Fibroblast of skin of abdomen (primary cell): ENCODE data around the gene CDK14. TPM values are rescaled to one million over a fixed set of nuclear protein-coding genes. Genes with fewer than 3 reads are reported as not detected.
A peak's percentile ranks its signal among the peaks of the same experiment; 100 is the strongest.

Experiments used
- DNase-seq: peaks from one replicate; pipeline ENCODE4 v3.0.0-alpha.2; 2013
- polyA plus RNA-seq, 2 experiments: library from polyadenylated mRNA; unstranded; fragments of 120-200 nt; gene quantifications; one replicate each; pipeline ENCODE4 v1.2.1, GENCODE V29; 2013; ENCODE audit not compliant: insufficient read length in 2 of 2

Gene CDK14
- polyA plus RNA-seq (2013, experiment 1 of 2; ENCODE audit: insufficient read length): 17.5 TPM
- 18.3 TPM for polyA plus RNA-seq (2013, experiment 2 of 2; ENCODE audit: insufficient read length)

DNA sequence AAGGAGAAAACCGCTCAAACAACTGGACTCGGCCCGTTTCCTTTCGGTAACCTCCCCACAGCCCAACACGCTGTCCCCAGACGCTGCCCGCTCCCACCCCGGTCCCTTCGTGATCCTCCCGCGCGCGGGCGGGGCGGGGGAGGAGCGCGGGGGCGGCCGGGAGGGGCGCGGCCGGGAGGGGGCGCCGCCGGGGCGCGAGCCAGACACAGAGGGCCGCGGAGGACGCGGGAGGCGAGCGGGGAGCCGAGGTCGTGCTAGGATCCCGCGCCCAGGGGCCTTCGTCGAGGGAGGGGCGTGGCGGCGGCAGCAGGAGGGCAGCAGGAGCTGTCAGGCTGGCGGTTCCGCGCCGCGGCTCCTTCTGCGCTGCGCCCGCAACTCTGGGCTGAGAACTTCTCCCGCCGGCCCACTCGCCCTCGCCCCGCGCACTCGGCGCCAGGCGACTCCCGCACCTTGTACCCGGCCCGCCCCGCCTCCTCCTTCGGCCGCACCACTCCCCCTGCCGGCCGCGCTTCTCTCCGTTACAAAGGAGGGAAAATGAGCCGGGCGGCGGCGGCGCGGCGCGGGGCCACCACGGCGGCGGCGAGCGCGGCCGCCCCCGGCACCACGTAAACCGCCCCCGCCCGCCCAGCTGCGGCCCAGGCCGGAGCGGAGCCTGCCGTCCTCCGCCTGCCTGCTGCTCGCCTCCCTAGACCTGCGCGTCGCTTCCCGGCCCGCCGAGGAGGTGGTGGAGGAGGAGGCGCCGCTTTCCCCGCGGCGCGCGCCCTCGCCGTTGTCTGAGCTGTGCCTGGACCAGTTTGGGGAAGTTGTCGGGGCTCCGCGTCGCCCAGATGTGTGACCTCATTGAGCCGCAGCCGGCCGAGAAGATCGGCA lies at the start of gene CDK14:
CDK14 (plus strand) TSS at position 521 of the 870 bp plus-strand sequence; CDS start at position 828, 307 bp downstream.
- peak; percentile 71 for DNase-seq

DNA sequence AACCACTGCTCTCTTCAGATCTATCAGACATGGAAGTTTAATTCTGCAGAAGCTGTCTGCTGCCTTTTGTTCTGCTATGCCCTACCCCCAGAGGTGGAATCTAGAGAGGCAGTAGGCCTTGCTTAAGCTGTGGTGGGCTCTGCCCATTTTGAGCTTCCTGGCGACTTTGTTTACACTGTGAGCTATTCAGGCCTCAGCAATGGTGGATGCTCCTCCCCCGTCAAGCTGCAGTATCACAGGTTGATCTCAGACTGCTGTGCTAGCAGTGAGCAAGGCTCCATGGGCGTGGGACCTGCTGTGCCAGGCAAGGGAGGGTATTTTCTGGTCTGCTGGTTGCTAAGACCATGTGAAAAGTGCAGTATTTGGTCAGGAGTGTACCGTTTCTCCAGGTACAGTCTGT lies 45.1 kb upstream of the CDK14 start:
- DNase-seq: no peak

DNA sequence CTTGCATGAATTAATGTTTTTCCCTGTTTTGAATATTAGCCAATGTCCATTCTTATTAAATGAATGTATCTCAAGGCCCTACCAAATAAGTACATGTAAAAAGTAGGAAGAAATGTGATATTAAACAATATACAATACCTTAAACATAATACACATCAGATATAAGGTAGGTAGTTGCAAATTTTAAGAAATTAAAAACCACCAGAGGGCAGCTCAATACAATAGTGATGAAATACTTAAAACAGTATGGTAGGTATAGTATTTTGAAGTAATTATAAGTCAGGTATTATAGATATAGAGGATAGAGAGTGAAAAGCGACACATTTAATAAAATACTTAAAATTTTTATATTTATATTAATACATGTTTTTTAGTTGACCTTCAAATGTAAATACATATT lies 43.6 kb upstream of the CDK14 start:
- DNase-seq: peak; percentile 4

DNA sequence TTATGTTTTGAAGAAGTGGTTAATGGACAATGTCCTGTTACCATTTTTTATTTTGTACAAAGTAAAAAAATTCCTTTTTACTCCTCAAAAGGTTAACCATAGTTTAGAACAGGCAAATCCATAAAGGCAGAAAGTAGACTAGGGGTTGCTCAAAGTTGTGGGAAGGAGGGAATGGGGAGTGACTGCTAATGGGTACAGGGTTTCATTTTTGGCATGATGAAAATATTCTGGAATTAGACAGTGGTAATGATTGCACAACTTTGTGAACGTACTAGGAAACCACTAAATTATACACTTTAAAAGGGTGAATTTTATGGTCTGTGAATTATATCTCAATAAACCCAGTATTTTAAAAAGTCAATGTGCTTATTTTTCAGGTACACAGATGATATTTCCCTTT lies 35.4 kb upstream of the CDK14 start:
- DNase-seq: peak; percentile 64

DNA sequence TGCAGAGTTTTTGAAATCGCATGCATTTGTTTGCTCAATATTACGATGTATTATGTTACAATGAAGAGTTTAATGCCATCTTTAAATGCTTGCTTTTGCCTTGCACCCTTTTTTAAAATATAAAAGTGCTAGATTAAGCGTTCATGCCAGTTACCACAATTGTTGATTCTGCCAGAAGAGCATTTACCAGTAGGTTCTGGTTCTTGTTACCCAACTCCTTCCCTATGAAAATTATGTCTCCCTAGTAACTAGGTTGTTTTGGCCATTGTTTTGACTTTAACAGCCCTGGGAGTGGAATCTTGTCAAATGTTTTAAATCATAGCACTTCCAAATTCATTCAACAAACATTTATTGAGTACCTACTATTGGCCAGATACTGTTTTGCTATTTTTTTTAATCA lies 32.8 kb upstream of the CDK14 start:
- DNase-seq: no peak

DNA sequence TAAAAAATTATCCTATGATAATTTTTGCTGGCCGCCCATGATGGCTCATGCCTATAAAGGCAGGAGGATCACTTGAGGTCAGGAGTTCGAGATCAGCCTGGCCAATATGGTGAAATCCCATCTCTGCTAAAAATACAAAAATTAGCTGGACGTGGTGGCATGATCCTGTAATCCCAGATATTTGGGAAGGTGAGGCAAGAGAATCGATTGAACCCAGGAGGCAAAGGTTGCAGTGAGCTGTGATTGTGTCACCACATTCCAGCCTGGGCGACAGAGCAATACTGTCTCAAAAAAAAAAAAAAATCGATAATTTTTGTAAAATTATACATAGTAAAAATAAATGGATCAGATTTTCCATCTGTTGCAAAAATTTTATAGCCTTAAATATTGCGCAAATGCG lies 31.7 kb upstream of the CDK14 start:
- DNase-seq: no peak

DNA sequence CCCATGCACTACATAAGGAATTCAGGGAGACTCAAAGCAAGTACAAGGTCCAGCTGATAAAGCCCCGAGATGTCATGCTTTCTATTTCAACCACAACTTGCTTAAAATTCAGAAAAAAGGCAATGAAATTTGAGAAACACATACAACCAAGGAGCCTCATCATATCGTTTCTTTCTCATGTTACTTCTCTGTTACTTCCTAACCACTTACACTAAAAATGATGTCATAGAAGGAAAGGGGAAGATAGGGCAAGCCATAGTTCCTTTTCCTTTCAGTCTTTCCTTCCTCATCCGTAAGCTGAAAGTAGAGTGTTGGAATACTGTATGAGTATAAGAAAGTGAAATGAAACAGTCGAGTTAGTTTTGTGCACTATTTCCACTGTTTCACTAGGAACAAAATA lies 27.9 kb upstream of the CDK14 start:
- DNase-seq: no peak

DNA sequence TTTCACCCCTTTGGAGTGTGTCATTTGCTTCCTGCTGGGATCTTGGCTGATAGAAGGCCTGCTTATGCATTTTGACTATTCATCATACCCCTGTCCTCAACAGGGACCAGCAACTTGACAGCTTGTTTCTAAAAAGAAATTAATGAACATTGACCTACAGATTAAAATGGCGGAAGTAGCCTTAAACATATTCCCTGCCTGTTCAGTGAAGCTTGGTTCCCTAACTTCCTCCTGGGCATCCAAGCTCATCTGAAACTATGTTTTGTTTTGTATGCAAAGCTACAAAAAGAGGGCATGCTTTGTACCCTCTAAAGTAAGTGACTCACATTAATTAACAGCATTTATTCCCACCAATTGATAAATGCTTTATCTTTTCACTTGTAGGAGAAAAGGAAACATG lies 26.8 kb upstream of the CDK14 start:
- DNase-seq: no peak

DNA sequence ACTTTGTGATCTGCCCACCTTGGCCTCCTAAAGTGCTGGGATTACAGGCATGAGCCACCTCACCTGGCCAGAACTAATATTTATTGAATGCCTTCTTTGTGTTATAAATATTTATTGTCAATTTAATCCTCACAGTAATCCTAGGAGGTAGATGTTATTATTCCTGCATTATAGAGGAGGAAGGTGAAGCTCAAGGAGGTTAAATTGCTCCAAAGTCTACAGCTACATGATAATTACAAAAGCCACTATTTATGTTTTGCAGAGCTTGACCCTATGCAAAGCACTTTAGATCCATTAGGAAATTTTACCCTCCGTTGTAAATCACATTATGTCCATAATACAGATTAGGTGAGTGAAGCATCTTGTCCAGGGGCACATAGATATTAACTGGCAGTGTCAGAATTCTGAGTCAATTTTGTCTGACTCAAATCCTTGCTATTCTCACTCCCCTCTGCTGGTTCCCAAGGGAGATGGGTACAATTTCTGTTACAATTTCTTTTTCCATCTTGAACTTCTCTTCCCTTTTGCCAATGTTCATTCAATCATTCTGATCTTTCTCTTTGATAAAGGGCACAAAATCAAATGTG lies 25.7 kb upstream of the CDK14 start:
- DNase-seq: peak; percentile 28

DNA sequence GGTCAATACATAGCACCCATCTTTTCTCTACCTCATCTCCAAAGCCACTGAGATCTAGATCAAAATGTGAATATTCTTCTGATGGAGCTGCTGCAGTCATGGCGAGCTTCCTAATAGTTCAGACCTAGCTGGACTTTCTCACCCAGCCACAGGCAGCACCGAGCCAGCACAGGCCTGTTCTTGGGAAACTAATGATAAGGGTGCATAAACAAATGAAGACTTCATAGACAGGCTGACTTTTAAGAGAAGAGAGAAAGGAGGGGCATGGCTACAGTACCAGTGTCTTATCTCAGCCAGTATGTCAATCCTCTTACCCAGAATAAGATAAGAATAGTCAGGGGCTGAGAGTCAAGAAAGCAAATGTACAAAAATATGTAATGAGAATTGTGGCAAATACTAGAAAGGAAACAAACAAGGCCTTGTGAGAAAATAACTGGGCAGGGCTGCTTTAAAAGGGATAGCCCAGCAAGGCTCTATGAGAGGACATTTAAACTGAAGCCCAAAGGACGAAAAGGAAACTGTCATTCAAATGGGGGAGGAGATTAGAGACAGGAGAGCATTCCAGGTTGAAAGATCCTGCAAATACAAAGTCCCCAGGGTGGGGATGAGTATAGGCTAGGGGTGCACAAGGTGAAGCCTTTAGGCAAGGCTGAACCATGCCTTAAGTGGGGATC lies 21.8 kb upstream of the CDK14 start:
- no peak for DNase-seq

DNA sequence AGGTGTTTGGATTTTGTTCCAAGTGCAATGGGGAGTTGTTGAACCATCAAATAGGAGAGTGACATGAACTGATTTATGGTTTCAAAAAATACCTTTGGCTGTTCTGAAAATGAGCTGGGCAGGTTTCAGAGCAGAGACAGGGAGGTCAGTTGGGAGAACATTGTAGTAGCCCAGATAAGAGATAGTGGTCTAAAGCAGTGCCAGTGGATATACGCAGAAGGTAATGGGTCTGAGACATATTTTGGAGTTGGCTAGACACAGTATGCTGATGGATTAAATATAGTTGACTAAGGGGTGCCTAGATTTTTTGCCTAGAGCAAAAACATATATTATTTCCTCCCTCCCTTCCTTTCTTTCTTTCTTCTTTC lies 21.3 kb upstream of the CDK14 start:
- DNase-seq: no peak

DNA sequence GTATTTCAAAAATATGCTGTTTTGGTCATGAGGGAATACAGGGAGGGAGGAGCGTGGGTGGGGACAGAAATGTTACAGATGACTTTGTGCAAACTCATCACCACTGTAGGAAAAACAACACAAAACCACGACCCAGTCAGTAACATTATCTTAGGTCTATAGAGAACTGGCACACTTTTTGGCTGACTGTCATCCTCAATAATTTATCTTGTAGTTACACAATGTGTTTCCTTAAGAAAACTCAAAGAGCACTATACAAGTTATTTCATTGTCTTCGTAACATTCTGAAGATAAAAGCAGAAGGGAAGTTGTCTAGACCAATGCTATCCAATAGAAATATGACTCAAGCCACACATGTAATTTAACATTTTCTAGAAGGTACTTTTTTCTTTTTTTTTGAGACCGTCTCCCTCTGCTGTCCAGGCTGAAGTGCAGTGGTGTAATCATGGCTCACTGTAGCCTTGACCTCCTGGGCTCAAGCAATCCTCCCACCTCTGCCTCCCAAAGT lies 16.9 kb upstream of the CDK14 start:
- DNase-seq: peak; percentile 92

DNA sequence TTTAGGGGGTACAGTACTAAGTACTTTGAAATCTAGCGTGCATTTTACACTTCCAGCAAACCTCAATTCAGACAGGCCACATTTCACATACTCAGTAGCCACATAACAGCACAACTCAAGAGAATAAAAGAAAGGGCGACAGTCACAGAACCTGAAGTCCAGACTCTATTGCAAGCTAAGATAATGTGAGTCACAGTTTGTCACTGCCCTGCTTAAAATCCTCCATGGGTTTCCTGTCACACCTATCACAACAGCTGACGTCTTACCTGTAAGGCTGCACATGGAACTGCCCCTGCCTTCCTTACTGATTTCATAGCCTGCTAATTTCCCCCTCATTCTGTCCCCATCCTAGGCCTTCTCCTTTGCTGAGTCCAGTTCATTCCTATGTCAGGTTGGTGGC lies 16.1 kb upstream of the CDK14 start:
- DNase-seq: no peak

DNA sequence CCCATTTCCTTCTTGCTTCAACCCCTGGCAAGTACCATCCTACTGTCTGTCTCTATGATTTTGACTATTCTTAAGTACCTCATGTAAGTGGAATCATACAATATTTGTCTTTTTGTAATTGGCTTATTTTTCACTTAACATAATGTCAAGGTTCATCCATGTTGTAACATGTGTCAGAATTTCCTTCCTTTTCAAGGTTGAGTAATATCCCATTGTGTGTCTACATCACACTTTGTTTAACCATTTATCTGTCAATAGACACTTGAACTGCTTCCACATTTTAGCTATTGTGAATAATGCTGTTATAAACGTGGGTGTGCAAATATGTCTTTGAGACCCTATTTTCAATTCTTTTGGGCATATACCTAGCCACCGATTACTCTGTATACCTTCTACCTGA lies 14.0 kb upstream of the CDK14 start:
- no peak for DNase-seq

DNA sequence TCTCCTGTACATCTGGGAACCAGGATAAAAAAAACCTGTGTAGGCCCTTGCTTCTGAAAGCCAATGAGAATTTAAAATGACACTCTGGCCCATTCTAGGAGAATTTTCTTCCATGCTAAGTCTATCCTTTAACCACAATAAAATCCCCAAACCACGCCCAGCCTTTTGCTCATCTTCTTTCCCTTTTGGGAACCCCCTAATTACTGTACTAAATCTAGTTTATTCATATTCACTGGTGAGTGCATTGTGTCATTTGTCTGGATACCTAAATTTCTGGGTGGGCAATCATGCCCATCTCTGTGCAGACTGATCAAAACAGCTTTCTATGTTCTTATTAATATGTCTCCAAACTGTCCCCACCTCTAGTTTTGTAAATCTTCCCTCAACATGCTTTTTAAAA lies 11.7 kb upstream of the CDK14 start:
- DNase-seq: no peak

DNA sequence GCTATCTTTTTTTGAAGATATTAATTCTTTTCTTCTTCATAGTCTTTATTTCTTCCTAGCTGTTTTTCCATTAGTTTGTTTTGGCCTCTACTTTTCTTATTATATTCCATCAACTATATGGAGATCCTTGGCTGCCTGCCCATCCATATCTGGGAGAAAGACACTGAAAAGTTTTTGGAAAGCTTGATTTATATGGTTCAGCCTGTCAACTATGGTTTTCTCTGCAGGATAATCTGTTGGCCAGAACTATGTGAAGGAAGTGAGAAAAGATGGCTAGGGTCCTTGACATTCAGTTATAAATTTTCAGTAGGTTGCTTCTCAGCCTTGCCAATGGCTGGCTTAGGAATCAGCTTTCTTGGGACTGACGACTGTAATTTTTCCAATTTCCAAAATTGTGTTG lies 10.0 kb upstream of the CDK14 start:
- peak; percentile 56 for DNase-seq

DNA sequence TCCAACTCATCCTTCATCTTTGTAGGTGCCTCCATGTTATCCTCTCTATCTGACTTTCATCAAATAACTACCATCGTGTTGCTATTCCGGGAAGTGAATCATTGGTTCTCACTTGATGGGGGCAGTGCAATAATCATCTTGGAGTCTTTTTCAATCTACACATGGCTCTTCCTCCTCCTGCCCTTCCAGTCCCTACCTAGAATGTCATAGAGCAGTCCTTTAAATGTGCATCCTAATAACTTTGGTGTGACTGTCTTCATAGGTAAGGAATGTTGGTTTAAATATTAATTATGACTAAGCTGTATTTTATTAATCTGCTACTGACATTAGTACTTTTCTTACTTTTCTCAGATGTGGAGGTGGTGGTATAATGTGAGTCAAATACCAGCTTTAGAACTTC lies 8.4 kb upstream of the CDK14 start:
- DNase-seq: no peak

DNA sequence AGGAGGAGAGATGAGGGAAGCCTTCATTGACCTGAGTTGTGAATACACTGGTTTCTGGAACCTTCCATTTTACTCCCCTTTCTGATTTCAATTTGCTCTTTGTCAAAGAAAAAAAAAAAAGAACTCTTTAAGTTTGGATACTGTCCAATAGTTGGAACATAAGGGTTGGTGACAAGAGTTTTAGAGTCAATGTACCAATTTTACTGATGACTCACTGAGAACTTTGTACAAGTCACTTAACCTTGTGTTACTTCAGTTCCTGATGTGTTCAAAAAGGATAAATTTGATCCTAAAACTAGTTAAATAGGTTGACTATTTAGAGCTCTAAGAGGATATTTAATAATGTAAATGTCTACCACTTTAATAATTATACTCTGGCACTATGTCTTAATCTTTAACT lies 4.1 kb upstream of the CDK14 start:
- no peak for DNase-seq

DNA sequence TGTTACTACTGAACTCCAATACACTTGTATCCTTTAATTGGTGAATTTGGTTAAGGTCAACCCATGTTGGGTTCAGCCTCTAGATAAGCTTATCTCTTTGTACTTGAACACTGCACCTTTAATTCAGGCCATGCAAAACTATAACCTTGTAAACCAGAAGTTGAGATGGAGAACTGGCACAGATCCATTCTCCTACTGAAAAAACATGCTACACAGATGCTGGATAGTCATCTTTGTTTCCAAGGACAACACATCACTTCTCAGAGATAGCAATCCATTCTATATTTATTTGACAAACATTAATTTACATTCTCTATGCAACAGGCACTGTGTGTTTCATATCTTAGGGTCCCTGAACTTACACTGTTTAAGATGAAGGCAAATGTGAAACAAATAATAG lies 2.9 kb upstream of the CDK14 start:
- peak; percentile 20 for DNase-seq

DNA sequence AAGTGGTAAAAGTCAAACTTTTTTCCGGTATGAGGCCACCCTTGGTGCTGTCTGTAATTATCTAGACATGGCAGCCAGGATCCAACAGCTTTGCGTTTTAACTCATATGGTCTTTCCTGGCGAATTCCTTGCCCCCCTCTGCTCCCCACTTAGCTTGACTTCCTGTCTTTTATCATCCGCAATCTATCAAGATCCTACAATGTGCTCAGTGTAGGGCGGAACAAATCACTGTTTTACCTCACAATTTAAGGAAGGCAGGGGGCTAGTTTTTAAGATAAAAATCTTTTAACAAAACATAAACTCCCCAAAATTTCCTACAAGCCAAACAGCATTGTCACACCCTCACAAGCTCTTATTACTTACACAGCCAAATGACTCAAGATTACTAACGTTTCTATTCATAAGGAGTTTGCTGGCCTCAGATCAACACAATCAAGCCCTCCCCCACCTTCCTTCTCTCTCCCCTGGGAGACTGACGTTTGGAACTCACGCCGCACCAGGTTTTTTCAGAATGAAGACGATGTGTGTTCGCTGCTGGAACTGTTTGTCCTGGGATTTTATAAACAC lies 1.3 kb upstream of the CDK14 start:
- peak; percentile 86 for DNase-seq

DNA sequence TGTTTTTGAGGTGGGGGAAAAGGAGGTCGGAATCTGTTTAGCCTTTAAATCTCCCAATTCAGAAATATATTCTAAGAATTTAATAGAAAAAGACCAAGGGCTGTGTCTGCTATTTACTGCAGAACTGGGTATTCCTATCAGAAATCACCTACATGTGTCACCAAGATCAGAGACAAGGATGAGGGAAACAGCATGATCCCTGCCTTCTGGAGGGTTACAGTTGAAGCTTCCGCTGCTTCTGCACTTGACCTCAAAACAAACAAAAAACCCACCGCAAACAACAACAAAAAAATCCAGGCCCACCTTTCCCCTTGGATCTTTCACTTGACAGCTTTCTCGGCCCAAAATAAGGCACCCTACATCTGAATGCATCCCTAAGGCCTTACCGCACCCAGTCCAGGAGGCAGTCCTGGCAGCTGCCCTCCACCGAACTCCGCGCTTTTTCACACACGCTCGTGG lies 750 bp upstream of the CDK14 start:
- DNase-seq: no peak

DNA sequence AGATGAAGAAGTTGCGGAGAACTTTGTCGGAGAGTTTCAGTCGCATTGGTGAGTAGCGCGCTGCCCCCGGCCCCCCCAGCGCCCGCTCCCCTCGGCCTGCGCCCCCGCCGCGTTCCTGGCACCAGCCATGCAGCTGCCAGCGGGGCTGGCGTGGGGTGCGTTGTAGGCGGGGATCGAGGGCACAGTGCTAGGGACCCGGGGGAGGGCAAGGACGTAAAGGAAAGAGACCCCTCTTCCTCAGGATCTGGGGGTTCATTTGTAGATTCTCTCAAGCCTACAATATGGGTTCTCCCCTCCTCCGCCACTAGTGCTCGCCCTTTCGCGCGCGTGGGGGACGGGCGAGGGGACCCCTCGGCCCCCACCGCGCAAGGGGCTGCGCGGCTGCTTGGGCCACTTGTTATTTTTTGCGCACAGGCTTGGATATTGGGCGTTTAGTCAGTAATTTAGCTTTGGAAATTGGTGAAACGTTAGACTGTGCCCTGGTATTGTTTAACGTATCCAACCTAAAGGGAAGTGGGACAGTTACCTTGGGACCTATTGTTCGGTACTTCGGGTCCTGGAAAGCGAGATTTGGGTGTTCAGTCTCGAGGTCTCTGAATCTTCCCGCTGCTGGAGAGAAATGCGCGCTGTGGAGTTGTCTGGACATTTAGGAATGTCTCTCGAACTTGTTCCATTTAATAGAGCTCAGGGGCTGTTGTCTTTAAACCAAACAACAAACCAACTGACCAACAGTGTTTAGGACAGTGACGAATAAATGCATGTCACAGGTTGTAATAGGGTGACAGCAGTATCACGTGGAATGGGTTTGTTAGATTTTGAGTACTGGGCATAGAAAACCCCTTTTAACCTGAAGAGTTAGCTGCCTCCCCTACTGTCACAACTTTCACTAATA lies 796 bp downstream of the CDK14 start:
- peak; percentile 45 for DNase-seq
